GM12864 (cell line): Measurements from ENCODE around the gene MAP6.
A peak's percentile ranks its signal among the peaks of the same experiment; 100 is the strongest.

Source experiments
- DNase-seq: peaks from one replicate; pipeline ENCODE4 v3.0.0-alpha.2; 2011; ENCODE audit warnings: low read depth
- H3K4me3 ChIP-seq: 2 replicates; pipeline ENCODE4 v1.5.1; 2011; ENCODE audit warnings: mild to moderate bottlenecking, low read depth, low read length, control low read depth
- TF ChIP-seq, protein P1 (sequence below): IDR thresholded peaks from 2 replicates; pipeline ENCODE4 v1.5.1; 2011; ENCODE audit warnings: low read depth, mild to moderate bottlenecking, moderate library complexity, low read length, control low read depth, inconsistent platforms; ENCODE audit errors: missing control alignments

Gene MAP6

GRCh38 chr11:75565221-75565814 lies 103.5 kb downstream of the MAP6 start:
- TF ChIP-seq, protein P1, sequence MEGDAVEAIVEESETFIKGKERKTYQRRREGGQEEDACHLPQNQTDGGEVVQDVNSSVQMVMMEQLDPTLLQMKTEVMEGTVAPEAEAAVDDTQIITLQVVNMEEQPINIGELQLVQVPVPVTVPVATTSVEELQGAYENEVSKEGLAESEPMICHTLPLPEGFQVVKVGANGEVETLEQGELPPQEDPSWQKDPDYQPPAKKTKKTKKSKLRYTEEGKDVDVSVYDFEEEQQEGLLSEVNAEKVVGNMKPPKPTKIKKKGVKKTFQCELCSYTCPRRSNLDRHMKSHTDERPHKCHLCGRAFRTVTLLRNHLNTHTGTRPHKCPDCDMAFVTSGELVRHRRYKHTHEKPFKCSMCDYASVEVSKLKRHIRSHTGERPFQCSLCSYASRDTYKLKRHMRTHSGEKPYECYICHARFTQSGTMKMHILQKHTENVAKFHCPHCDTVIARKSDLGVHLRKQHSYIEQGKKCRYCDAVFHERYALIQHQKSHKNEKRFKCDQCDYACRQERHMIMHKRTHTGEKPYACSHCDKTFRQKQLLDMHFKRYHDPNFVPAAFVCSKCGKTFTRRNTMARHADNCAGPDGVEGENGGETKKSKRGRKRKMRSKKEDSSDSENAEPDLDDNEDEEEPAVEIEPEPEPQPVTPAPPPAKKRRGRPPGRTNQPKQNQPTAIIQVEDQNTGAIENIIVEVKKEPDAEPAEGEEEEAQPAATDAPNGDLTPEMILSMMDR: no peak
- H3K4me3 ChIP-seq: no peak overlapping the region
- no peak for DNase-seq

- TF ChIP-seq, protein P1: no peak
- DNase-seq: no peak
- no peak overlapping the region for H3K4me3 ChIP-seq
Observed at GRCh38 chr11:75563978-75564552, 104.8 kb downstream of the MAP6 start.

GRCh38 chr11:75563501-75563977 lies 105.3 kb downstream of the MAP6 start:
- TF ChIP-seq, protein P1: no peak
- DNase-seq: no peak
- peak overlapping the region; percentile 79 for H3K4me3 ChIP-seq

GRCh38 chr11:75562836-75563484 lies 105.9 kb downstream of the MAP6 start:
- TF ChIP-seq, protein P1: no peak
- H3K4me3 ChIP-seq: peak overlapping the region; percentile 79
- DNase-seq: no peak

- peak; percentile 54 for DNase-seq
- H3K4me3 ChIP-seq: peak within 1 kb of the TSS; percentile 79
- TF ChIP-seq, protein P1: no peak
Observed at GRCh38 chr11:75562048-75562835, 106.6 kb downstream of the MAP6 start, which contains the start of gene SERPINH1. Gene SERPINH1 (plus strand): TSS chr11:75562253. CDS start chr11:75566350, 4,097 bp downstream.

DNA sequence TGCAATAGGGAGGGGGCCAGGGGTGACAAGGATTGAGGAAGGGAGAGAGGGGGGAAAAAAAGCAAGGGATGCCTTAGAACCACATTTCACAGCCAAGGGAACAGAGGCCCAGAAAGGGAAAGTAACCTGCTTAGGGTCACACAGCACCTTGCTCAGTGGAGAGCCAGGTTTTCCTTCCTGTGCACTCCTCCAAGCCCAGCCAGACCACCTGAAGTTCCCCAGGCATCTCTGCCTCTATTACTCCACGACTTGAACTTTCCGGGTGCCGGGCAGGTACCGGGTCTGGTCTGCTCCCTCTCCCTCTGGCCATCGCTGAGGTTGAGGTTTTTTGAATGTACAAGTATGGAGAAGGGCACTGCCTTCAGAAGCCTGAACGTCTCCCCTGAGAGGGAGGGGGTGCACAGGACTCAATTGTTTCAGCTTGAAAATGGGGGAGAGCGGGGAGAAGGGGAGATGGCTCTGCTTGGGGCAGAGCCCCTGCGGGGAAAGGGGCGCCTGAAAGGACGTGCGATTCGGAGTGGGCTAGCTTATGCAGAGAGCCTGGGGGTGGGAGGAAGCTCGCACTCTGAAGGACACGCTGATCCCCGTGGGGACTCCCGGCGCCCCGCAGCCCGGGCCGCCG lies 107.3 kb downstream of the MAP6 start:
- TF ChIP-seq, protein P1: no peak
- DNase-seq: no peak
- peak overlapping the region; percentile 79 for H3K4me3 ChIP-seq
